ENCODE results near the gene SLC9C1.
A peak's percentile ranks its signal among the peaks of the same experiment; 100 is the strongest.

Gene SLC9C1

GRCh38 chr3:112308151-112308911, 14.3 kb upstream of the SLC9C1 start:
- TF ChIP-seq TOX (CRISPR knock-in tag; IDR thresholded peaks at IDR 0.05; ENCODE audit: borderline replicate concordance) (no peak), TCF4 (CRISPR knock-in tag; IDR thresholded peaks at IDR 0.05; ENCODE audit: borderline replicate concordance) (peak; percentile 32; the same call in 1 of the 2 replicates)
- ATAC-seq = peak; percentile 37; the same call in 1 of the 3 replicates

DNA sequence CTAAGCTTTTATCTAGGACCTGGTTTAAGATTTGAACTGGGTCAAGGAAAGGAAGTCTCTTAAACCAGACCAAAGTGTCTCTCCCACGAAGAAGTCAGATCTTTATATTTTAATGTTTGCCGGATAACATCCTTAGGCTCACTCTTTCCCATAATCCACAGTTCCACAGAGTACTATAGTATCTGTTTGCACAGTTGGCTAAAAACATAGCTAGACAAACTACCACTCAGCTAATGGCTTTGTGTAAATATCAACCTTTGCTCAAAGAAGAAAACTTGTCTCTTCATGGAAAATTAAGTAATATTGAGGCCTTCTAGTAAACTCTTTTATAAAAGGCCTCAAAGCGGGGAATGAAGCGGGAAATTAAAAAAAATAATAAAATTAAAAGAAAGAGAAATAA, 13.5 kb upstream of the SLC9C1 start:
- TF ChIP-seq ZNF8 (CRISPR knock-in tag; IDR thresholded peaks at IDR 0.05) (no peak), PPARA (CRISPR knock-in tag; IDR thresholded peaks at IDR 0.05; ENCODE audit: borderline replicate concordance) (no peak)
- no peak for ATAC-seq

DNA sequence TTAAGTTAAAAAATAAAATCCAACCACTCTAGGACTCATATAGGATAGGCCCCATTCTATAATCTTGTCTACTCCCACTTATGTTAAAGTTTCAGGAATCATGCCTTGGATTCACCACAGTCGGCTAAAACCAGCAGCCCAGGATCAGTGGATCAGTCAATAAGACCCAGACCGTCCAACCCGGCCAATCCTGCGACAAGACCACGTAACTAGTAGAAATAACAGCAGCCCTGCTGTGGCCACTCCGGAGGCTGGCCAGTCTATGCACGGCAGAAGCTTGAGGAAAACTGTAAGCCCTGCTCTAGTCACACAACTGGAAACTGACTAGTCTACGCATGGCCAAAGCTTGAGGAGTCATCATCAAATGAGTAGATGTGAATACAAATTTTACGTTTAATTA, 12.8 kb upstream of the SLC9C1 start:
- ATAC-seq = no peak

GRCh38 chr3:112304611-112305010, 10.6 kb upstream of the SLC9C1 start:
- ATAC-seq = peak; percentile 56; the same call in 2 of the 3 replicates
- TF ChIP-seq SNAI2 (CRISPR knock-in tag; IDR thresholded peaks at IDR 0.05) (no peak), TCF4 (CRISPR knock-in tag; IDR thresholded peaks at IDR 0.05; ENCODE audit: borderline replicate concordance) (no peak), OSR1 (CRISPR knock-in tag; IDR thresholded peaks at IDR 0.05) (no peak), POU6F1 (CRISPR knock-in tag; IDR thresholded peaks at IDR 0.05; ENCODE audit: borderline replicate concordance, low read depth) (no peak), ARNTL (CRISPR knock-in tag; IDR thresholded peaks at IDR 0.05; ENCODE audit: borderline replicate concordance, low read depth) (no peak), GLIS3 (CRISPR knock-in tag; IDR thresholded peaks at IDR 0.05) (no peak), BACH2 (CRISPR knock-in tag; IDR thresholded peaks at IDR 0.05; ENCODE audit: borderline replicate concordance) (no peak), ZNF8 (CRISPR knock-in tag; IDR thresholded peaks at IDR 0.05) (no peak), ZNF70 (CRISPR knock-in tag; IDR thresholded peaks at IDR 0.05) (no peak), ISL1 (CRISPR knock-in tag; IDR thresholded peaks at IDR 0.05) (no peak), TOX (CRISPR knock-in tag; IDR thresholded peaks at IDR 0.05; ENCODE audit: borderline replicate concordance) (no peak)
- TF ChIP-seq, protein P1, sequence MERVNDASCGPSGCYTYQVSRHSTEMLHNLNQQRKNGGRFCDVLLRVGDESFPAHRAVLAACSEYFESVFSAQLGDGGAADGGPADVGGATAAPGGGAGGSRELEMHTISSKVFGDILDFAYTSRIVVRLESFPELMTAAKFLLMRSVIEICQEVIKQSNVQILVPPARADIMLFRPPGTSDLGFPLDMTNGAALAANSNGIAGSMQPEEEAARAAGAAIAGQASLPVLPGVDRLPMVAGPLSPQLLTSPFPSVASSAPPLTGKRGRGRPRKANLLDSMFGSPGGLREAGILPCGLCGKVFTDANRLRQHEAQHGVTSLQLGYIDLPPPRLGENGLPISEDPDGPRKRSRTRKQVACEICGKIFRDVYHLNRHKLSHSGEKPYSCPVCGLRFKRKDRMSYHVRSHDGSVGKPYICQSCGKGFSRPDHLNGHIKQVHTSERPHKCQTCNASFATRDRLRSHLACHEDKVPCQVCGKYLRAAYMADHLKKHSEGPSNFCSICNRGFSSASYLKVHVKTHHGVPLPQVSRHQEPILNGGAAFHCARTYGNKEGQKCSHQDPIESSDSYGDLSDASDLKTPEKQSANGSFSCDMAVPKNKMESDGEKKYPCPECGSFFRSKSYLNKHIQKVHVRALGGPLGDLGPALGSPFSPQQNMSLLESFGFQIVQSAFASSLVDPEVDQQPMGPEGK (CRISPR knock-in tag; IDR thresholded peaks at IDR 0.05; ENCODE audit: borderline replicate concordance) = no peak

More for the DNA sequence above, 12.8 kb upstream of the SLC9C1 start:
- no peak for TF ChIP-seq ZC3H10 (CRISPR knock-in tag; IDR thresholded peaks at IDR 0.05)
- TF ChIP-seq, protein P1 (CRISPR knock-in tag; IDR thresholded peaks at IDR 0.05; ENCODE audit: borderline replicate concordance) = no peak
- no peak for TF ChIP-seq ESRRG (CRISPR knock-in tag; IDR thresholded peaks at IDR 0.05)

GRCh38 chr3:112303764-112304325, 9.8 kb upstream of the SLC9C1 start:
- ATAC-seq = peak; percentile 86
- TF ChIP-seq, protein P2, sequence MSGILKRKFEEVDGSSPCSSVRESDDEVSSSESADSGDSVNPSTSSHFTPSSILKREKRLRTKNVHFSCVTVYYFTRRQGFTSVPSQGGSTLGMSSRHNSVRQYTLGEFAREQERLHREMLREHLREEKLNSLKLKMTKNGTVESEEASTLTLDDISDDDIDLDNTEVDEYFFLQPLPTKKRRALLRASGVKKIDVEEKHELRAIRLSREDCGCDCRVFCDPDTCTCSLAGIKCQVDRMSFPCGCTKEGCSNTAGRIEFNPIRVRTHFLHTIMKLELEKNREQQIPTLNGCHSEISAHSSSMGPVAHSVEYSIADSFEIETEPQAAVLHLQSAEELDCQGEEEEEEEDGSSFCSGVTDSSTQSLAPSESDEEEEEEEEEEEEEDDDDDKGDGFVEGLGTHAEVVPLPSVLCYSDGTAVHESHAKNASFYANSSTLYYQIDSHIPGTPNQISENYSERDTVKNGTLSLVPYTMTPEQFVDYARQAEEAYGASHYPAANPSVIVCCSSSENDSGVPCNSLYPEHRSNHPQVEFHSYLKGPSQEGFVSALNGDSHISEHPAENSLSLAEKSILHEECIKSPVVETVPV (CRISPR knock-in tag; IDR thresholded peaks at IDR 0.05) = no peak
- no peak for TF ChIP-seq ISL1 (CRISPR knock-in tag; IDR thresholded peaks at IDR 0.05)
- TF ChIP-seq TOX (CRISPR knock-in tag; IDR thresholded peaks at IDR 0.05; ENCODE audit: borderline replicate concordance) = no peak
- TF ChIP-seq ZNF565 (CRISPR knock-in tag; conservative IDR thresholded peaks at IDR 0.05; ENCODE audit: low read depth) = no peak
- no peak for TF ChIP-seq TSHZ2 (CRISPR knock-in tag; IDR thresholded peaks at IDR 0.05)

Measured in SK-N-SH treated with all-trans-retinoic acid at 6 μM for 48 hours (cell line).